HepG2 (cell line): ENCODE measurements around the gene WWTR1. TPM values are rescaled to one million over a fixed set of nuclear protein-coding genes. Genes with fewer than 3 reads are reported as not detected.

ENCODE experiments used
- polyA plus RNA-seq, 8 experiments: library from polyadenylated mRNA; depleted of rRNA in 3 of 8; stranded (reverse) in 7 of 8; unstranded in 1 of 8; fragments of >200 nt; fragmentation: Illumina TruSeq in 4 of 8; extraction: Trizol in 4 of 8; gene quantifications; 2 replicates each; pipeline versions ENCODE4 v1.2.1 to v1.2.3, GENCODE V29; 2011 to 2016; ENCODE audit warnings: low read depth in 4 of 8, missing spikeins in 1 of 8, mixed read lengths in 1 of 8; ENCODE audit not compliant: insufficient read depth in 1 of 8
- total RNA-seq, 5 experiments: library from RNA; depleted of rRNA; stranded (reverse); fragments of >200 nt; fragmentation: Illumina TruSeq; extraction: Trizol; gene quantifications; 2 replicates each; pipeline ENCODE4 v1.2.3, GENCODE V29; 2016; ENCODE audit warnings: low read depth in 1 of 5
- TF ChIP-seq, protein P1 (sequence below): sonication (generic); formaldehyde crosslinking; IDR thresholded peaks from 2 replicates; pipeline ENCODE4 v1.5.1; 2020; ENCODE audit warnings: mild to moderate bottlenecking, missing genetic modification reagents, borderline replicate concordance
- TF ChIP-seq, protein P2 (sequence below): sonication (generic); formaldehyde crosslinking; IDR thresholded peaks from 2 replicates; pipeline ENCODE4 v1.4.0; 2020; ENCODE audit warnings: missing genetic modification reagents, borderline replicate concordance
- TF ChIP-seq, protein P3 (sequence below), 2 experiments: sonication (generic) in 1 of 2; formaldehyde crosslinking in 1 of 2; IDR thresholded peaks; 2 replicates each; pipeline versions ENCODE4 v1.6.1 to v1.9.0; 2014 to 2022; ENCODE audit warnings: antibody characterized with exemption in 1 of 2, borderline replicate concordance in 1 of 2, inconsistent platforms in 1 of 2, low read depth in 1 of 2, missing genetic modification reagents in 1 of 2
- TF ChIP-seq, protein P4 (sequence below): sonication (generic); formaldehyde crosslinking; IDR thresholded peaks from 2 replicates; pipeline ENCODE4 v1.9.0; 2021; ENCODE audit warnings: mild to moderate bottlenecking, missing genetic modification reagents

WWTR1 gene
- total and polyA plus RNA-seq, 2 of the 13 experiments (the other 11 are each of a cell fraction or from before 2014, with no cell fraction given) = 19.7 to 139 TPM

DNA sequence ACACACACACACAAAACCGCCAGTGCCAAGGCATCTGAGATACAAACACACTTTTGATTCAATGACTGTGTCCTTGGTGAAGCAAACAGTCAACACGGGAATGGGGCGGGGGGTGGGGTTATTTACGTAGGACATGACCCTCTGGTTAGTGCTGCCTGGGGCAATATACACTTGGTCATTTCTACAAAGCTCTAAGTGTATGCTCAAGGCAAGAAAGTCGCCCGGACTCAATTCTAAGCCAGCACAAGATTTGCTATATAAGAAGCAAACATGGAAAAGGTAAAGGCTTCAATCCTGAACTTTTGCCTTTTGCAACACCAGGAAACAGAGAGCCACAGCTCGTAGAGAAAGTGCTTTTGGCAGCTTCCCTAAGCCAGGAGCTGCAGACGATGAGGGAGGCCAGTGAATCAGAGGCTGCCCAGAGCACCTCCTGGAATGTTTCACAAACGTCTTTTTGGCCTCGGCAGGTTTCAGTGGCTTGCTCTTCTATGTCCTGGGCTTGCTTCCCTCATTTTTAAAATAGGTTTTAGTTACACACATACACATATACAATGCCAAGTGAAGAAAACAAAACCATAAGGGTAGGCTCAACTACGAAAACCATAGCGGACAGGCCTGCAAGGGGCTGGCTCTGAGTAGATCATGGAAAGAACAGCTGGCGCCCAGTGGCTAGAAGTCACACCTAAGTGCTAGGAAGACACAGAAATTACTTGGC lies 109.7 kb downstream of the WWTR1 start (continued):
- TF ChIP-seq, protein P1, sequence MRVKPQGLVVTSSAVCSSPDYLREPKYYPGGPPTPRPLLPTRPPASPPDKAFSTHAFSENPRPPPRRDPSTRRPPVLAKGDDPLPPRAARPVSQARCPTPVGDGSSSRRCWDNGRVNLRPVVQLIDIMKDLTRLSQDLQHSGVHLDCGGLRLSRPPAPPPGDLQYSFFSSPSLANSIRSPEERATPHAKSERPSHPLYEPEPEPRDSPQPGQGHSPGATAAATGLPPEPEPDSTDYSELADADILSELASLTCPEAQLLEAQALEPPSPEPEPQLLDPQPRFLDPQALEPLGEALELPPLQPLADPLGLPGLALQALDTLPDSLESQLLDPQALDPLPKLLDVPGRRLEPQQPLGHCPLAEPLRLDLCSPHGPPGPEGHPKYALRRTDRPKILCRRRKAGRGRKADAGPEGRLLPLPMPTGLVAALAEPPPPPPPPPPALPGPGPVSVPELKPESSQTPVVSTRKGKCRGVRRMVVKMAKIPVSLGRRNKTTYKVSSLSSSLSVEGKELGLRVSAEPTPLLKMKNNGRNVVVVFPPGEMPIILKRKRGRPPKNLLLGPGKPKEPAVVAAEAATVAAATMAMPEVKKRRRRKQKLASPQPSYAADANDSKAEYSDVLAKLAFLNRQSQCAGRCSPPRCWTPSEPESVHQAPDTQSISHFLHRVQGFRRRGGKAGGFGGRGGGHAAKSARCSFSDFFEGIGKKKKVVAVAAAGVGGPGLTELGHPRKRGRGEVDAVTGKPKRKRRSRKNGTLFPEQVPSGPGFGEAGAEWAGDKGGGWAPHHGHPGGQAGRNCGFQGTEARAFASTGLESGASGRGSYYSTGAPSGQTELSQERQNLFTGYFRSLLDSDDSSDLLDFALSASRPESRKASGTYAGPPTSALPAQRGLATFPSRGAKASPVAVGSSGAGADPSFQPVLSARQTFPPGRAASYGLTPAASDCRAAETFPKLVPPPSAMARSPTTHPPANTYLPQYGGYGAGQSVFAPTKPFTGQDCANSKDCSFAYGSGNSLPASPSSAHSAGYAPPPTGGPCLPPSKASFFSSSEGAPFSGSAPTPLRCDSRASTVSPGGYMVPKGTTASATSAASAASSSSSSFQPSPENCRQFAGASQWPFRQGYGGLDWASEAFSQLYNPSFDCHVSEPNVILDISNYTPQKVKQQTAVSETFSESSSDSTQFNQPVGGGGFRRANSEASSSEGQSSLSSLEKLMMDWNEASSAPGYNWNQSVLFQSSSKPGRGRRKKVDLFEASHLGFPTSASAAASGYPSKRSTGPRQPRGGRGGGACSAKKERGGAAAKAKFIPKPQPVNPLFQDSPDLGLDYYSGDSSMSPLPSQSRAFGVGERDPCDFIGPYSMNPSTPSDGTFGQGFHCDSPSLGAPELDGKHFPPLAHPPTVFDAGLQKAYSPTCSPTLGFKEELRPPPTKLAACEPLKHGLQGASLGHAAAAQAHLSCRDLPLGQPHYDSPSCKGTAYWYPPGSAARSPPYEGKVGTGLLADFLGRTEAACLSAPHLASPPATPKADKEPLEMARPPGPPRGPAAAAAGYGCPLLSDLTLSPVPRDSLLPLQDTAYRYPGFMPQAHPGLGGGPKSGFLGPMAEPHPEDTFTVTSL (CRISPR knock-in tag) = 0 out of 2 replicates have a peak, but pooled peaks have one; percentile 20
- TF ChIP-seq, protein P2, sequence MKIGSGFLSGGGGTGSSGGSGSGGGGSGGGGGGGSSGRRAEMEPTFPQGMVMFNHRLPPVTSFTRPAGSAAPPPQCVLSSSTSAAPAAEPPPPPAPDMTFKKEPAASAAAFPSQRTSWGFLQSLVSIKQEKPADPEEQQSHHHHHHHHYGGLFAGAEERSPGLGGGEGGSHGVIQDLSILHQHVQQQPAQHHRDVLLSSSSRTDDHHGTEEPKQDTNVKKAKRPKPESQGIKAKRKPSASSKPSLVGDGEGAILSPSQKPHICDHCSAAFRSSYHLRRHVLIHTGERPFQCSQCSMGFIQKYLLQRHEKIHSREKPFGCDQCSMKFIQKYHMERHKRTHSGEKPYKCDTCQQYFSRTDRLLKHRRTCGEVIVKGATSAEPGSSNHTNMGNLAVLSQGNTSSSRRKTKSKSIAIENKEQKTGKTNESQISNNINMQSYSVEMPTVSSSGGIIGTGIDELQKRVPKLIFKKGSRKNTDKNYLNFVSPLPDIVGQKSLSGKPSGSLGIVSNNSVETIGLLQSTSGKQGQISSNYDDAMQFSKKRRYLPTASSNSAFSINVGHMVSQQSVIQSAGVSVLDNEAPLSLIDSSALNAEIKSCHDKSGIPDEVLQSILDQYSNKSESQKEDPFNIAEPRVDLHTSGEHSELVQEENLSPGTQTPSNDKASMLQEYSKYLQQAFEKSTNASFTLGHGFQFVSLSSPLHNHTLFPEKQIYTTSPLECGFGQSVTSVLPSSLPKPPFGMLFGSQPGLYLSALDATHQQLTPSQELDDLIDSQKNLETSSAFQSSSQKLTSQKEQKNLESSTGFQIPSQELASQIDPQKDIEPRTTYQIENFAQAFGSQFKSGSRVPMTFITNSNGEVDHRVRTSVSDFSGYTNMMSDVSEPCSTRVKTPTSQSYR (CRISPR knock-in tag) = peak; percentile 18; the same call in 1 of the 2 replicates
- TF ChIP-seq, protein P3, sequence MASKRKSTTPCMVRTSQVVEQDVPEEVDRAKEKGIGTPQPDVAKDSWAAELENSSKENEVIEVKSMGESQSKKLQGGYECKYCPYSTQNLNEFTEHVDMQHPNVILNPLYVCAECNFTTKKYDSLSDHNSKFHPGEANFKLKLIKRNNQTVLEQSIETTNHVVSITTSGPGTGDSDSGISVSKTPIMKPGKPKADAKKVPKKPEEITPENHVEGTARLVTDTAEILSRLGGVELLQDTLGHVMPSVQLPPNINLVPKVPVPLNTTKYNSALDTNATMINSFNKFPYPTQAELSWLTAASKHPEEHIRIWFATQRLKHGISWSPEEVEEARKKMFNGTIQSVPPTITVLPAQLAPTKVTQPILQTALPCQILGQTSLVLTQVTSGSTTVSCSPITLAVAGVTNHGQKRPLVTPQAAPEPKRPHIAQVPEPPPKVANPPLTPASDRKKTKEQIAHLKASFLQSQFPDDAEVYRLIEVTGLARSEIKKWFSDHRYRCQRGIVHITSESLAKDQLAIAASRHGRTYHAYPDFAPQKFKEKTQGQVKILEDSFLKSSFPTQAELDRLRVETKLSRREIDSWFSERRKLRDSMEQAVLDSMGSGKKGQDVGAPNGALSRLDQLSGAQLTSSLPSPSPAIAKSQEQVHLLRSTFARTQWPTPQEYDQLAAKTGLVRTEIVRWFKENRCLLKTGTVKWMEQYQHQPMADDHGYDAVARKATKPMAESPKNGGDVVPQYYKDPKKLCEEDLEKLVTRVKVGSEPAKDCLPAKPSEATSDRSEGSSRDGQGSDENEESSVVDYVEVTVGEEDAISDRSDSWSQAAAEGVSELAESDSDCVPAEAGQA (IDR thresholded peaks at IDR 0.05; ENCODE audit: low read depth) = no peak
- TF ChIP-seq, protein P3 (CRISPR knock-in tag; IDR thresholded peaks at IDR 0.05; ENCODE audit: borderline replicate concordance) = no peak
- TF ChIP-seq, protein P4, sequence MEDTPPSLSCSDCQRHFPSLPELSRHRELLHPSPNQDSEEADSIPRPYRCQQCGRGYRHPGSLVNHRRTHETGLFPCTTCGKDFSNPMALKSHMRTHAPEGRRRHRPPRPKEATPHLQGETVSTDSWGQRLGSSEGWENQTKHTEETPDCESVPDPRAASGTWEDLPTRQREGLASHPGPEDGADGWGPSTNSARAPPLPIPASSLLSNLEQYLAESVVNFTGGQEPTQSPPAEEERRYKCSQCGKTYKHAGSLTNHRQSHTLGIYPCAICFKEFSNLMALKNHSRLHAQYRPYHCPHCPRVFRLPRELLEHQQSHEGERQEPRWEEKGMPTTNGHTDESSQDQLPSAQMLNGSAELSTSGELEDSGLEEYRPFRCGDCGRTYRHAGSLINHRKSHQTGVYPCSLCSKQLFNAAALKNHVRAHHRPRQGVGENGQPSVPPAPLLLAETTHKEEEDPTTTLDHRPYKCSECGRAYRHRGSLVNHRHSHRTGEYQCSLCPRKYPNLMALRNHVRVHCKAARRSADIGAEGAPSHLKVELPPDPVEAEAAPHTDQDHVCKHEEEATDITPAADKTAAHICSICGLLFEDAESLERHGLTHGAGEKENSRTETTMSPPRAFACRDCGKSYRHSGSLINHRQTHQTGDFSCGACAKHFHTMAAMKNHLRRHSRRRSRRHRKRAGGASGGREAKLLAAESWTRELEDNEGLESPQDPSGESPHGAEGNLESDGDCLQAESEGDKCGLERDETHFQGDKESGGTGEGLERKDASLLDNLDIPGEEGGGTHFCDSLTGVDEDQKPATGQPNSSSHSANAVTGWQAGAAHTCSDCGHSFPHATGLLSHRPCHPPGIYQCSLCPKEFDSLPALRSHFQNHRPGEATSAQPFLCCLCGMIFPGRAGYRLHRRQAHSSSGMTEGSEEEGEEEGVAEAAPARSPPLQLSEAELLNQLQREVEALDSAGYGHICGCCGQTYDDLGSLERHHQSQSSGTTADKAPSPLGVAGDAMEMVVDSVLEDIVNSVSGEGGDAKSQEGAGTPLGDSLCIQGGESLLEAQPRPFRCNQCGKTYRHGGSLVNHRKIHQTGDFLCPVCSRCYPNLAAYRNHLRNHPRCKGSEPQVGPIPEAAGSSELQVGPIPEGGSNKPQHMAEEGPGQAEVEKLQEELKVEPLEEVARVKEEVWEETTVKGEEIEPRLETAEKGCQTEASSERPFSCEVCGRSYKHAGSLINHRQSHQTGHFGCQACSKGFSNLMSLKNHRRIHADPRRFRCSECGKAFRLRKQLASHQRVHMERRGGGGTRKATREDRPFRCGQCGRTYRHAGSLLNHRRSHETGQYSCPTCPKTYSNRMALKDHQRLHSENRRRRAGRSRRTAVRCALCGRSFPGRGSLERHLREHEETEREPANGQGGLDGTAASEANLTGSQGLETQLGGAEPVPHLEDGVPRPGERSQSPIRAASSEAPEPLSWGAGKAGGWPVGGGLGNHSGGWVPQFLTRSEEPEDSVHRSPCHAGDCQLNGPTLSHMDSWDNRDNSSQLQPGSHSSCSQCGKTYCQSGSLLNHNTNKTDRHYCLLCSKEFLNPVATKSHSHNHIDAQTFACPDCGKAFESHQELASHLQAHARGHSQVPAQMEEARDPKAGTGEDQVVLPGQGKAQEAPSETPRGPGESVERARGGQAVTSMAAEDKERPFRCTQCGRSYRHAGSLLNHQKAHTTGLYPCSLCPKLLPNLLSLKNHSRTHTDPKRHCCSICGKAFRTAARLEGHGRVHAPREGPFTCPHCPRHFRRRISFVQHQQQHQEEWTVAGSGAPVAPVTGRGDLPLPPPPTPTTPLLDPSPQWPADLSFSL (CRISPR knock-in tag) = peak; percentile 73
